ENCODE results near the gene PDP2. TPM values are rescaled to one million over a fixed set of nuclear protein-coding genes. Genes with fewer than 3 reads are reported as not detected.
A peak's percentile ranks its signal among the peaks of the same experiment; 100 is the strongest.

Gene PDP2
- total RNA-seq, 4 donors from 2014 or later: 2.2 to 5.2 (median 4.1) TPM

DNA sequence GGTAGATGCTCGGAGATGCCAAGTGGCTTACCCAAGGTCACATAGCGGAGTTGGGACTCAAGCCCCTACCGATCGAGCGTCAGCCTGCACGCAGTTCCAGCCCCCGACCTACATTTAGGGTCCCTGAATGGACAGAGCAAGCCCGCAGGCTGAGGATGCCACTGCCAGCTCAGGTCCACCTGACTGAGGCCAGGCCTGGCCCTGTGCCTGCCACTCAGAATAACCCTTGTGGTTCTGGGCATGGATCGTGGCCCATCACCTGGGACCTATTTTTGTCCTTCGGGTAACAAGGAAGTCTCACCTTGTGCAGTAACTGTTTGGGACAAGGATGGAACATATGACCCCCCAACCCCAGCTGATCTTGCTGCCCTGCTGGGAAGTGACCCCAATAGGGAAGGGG is 21.3 kb downstream of the PDP2 start:
- H3K36me3 ChIP-seq: no peaks in the 10 kb centered on the region
- DNase-seq (peak; percentile 84 to 94), ATAC-seq (peak; percentile 32 to 46)
- in situ Hi-C loops (cut with MboI; ENCODE audit: low sequenced_read_pairs in 4 of 4): no loop called here
- H3K27ac ChIP-seq: peak overlapping the region; percentile 85 to 98 (median 96)
- intact Hi-C loops (cut with DNase I; ENCODE audit: low total_unique reads): no loop called here
- H3K4me3 ChIP-seq: no peak overlapping the region
- TF ChIP-seq, protein P1, sequence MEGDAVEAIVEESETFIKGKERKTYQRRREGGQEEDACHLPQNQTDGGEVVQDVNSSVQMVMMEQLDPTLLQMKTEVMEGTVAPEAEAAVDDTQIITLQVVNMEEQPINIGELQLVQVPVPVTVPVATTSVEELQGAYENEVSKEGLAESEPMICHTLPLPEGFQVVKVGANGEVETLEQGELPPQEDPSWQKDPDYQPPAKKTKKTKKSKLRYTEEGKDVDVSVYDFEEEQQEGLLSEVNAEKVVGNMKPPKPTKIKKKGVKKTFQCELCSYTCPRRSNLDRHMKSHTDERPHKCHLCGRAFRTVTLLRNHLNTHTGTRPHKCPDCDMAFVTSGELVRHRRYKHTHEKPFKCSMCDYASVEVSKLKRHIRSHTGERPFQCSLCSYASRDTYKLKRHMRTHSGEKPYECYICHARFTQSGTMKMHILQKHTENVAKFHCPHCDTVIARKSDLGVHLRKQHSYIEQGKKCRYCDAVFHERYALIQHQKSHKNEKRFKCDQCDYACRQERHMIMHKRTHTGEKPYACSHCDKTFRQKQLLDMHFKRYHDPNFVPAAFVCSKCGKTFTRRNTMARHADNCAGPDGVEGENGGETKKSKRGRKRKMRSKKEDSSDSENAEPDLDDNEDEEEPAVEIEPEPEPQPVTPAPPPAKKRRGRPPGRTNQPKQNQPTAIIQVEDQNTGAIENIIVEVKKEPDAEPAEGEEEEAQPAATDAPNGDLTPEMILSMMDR (IDR thresholded peaks at IDR 0.05 in 4 of 5, conservative IDR thresholded peaks at IDR 0.05 in 1 of 5): no peak
- peak; percentile 21 to 29 for TF ChIP-seq POLR2A (IDR thresholded peaks at IDR 0.05)
- H3K4me1 ChIP-seq: peaks cover 65 to 72% of the 10 kb centered on the region in 2 donors
- H3K9me3 ChIP-seq: no peaks in the 10 kb centered on the region
- H3K27me3 ChIP-seq: no peaks in the 10 kb centered on the region

DNA sequence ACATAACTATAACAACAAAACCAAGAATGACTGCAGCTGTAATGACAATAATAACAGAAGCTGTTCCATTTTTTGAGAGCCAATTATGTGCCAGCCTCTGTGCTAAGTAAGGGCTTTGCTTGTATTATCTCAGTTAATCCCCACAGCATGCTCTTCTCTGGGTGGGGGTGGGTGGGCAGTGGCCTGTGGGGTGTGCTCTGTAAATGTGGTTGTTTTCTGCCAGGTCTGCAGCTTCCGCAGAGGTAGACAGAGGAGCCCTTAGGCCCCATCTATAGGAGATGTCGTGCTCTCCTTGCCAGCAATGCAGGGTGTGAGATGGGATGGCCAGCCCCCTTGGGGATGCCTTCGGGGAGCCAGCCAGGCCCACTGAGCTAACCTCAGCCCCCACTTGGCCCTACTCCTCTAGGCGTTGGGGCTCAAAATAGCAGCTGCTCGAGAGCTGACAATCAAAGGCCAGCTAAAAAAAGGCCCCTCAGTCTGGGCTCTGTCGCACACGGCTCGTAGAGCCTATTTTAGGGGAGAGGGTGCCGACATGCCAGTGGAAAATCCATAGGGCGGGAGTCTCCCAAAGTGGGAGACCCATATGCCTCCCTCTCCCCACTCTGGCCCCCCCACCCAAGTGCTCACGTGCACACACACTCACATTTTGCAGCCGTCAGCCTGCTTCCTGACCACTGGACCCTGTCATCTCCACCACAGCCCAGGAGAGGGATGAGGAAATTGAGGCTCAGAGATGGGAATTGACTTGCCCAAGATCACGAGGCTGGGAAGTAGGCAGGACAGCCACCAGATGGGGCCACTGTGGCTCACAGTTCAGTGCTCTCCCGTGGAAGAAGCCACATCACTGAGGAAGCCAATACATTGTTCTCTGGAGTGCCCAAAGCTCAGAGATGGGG is 22.6 kb downstream of the PDP2 start:
- Histone ChIP-seq H3K4me3 (no peak overlapping the region), H3K27ac (peak overlapping the region; percentile 85 to 98 (median 96)), H3K27me3 (no peaks in the 10 kb centered on the region), H3K4me1 (peaks cover 63 to 70% of the 10 kb centered on the region in 2 donors), H3K9me3 (no peaks in the 10 kb centered on the region), H3K36me3 (no peaks in the 10 kb centered on the region)
- intact Hi-C loops (cut with DNase I; ENCODE audit: low total_unique reads): no loop called here
- in situ Hi-C loops (cut with MboI; ENCODE audit: low sequenced_read_pairs in 4 of 4): no loop called here
- ATAC-seq (no peak), DNase-seq (no peak)
- TF ChIP-seq POLR2A (IDR thresholded peaks at IDR 0.05): peak in 1 of 2 donors; percentile 15
- TF ChIP-seq, protein P1 (IDR thresholded peaks at IDR 0.05 in 4 of 5, conservative IDR thresholded peaks at IDR 0.05 in 1 of 5): peak in 1 of 5 experiments; percentile 42

DNA sequence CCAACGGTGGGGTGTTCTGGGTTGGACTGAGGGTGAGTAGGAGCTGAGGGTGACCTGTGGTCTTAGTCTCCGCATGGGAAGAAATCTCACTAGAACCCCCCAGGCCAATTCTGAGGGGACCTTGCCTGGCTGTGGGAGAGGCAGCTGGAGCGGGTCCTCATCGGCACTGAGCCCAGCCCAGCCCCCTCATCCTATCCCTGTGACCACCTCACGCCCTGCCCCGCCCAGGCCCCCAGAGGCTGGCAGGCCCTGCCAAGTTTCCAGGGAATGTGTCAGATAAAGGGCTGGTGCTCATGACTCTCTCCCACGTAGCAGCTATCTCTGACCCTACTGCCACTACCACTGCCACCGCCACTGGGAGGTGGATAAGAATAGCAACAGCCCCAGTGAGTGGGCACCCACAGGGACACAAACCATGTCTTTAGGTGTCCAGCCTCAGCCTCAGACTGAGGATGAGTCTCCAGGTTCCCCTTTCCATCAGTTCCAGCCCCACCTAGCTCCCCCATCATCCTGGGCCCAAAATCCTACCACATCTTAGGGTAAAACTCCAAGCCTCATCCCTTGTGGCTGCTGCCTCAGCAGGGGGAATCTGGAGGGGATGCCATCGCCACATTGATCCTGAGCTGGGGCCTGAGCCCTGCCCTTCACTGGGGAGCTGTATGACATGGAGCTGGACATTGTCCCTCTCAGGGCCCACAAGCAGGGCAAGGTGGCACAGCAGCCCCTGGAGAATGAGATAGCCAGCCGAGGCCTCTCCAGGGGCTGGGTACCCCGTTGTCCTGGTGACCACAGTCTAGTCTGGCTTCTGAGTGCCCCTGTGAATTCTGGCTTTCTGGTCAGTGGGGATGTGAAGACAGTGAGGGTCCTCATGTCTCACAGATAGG is 23.5 kb downstream of the PDP2 start:
- ATAC-seq (no peak), DNase-seq (no peak)
- no peak for TF ChIP-seq POLR2A (IDR thresholded peaks at IDR 0.05)
- TF ChIP-seq, protein P1 (IDR thresholded peaks at IDR 0.05 in 4 of 5, conservative IDR thresholded peaks at IDR 0.05 in 1 of 5): no peak
- H3K36me3 ChIP-seq: no peaks in the 10 kb centered on the region
- no peak overlapping the region for H3K4me3 ChIP-seq
- intact Hi-C loops (cut with DNase I; ENCODE audit: low total_unique reads): no loop called here
- peaks cover 57 to 64% of the 10 kb centered on the region in 2 donors for H3K4me1 ChIP-seq
- peak overlapping the region; percentile 85 to 98 (median 96) for H3K27ac ChIP-seq
- no peaks in the 10 kb centered on the region for H3K9me3 ChIP-seq
- no peaks in the 10 kb centered on the region for H3K27me3 ChIP-seq
- in situ Hi-C loops (cut with MboI; ENCODE audit: low sequenced_read_pairs in 4 of 4): no loop called here

DNA sequence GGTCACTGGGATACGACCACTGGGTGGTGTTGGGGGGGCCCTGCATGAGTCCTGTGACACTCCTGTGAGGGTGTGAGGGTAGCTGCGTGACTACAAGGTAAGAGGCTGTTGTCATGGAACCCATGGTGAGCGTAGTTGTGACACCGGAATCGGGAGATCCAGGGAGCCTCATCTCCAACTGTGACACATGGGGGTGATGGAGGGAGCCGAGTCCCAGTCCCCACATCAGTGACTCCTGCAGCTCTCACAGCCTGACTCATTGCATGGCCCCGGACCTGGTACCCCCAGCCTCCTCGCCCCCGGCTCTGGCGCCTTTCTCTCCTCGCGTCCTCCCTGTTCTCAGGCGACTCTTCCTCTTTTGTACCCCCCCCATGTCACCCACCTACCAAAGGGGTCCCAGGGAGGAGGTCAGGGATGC is 24.1 kb downstream of the PDP2 start:
- Histone ChIP-seq H3K27ac (peak overlapping the region; percentile 85 to 98 (median 96)), H3K4me1 (peaks cover 51 to 58% of the 10 kb centered on the region in 2 donors), H3K4me3 (no peak overlapping the region), H3K27me3 (no peaks in the 10 kb centered on the region), H3K9me3 (no peaks in the 10 kb centered on the region), H3K36me3 (no peaks in the 10 kb centered on the region)
- in situ Hi-C loops (cut with MboI; ENCODE audit: low sequenced_read_pairs in 4 of 4) (no loop called here), intact Hi-C loops (cut with DNase I; ENCODE audit: low total_unique reads) (no loop called here)
- DNase-seq (no peak), ATAC-seq (no peak)
- no peak for TF ChIP-seq POLR2A (IDR thresholded peaks at IDR 0.05)
- TF ChIP-seq, protein P1 (IDR thresholded peaks at IDR 0.05 in 4 of 5, conservative IDR thresholded peaks at IDR 0.05 in 1 of 5): no peak
